OCI-LY3 (cell line): ENCODE data around the gene BBX.

Experiments used
- H2AFZ ChIP-seq: fragments of 200-600, 300-600 bp; shearing (Covaris generic); 2 replicates; pipeline ENCODE4 v1.6.0; 2014; ENCODE audit warnings: antibody characterized with exemption, low read depth, low read length
- H3K27ac ChIP-seq: fragments of 200-600, 300-600 bp; sonication (generic); 2 replicates; pipeline ENCODE4 v1.5.1; 2014; ENCODE audit warnings: mild to moderate bottlenecking, low read length, moderate library complexity, mixed read lengths
- H3K27me3 ChIP-seq: fragments of 200-600, 300-600 bp; sonication (generic); 2 replicates; pipeline ENCODE4 v1.6.1; 2014; ENCODE audit warnings: low read depth, low read length, mixed read lengths
- H3K36me3 ChIP-seq: fragments of 200-600, 300-600 bp; sonication (generic); replicated peaks from 2 replicates; pipeline ENCODE3; 2014; ENCODE audit warnings: low read depth, low read length, mixed read lengths
- H3K4me1 ChIP-seq: fragments of 300-600, 200-600 bp; sonication (generic); 2 replicates; pipeline ENCODE4 v1.6.1; 2014; ENCODE audit warnings: low read length, mixed read lengths
- H3K4me2 ChIP-seq: fragments of 200-600, 300-600 bp; sonication (generic); 2 replicates; pipeline ENCODE4 v1.6.1; 2014; ENCODE audit warnings: low read length, mixed read lengths
- H3K4me3 ChIP-seq: fragments of 300-600, 200-600 bp; sonication (generic); 2 replicates; pipeline ENCODE4 v1.5.1; 2014; ENCODE audit warnings: antibody characterized with exemption, mild to moderate bottlenecking, low read length, moderate library complexity
- H3K79me2 ChIP-seq: fragments of 300-600, 200-600 bp; shearing (Covaris generic); 2 replicates; pipeline ENCODE4 v1.6.1; 2014; ENCODE audit warnings: mild to moderate bottlenecking, low read length, mixed read lengths
- H3K9ac ChIP-seq: fragments of 300-600, 200-600 bp; shearing (Covaris generic); 2 replicates; pipeline ENCODE4 v1.6.0; 2014; ENCODE audit warnings: mild to moderate bottlenecking, low read length, moderate library complexity
- H3K9me3 ChIP-seq: fragments of 200-600, 300-600 bp; shearing (Covaris generic); 2 replicates; pipeline ENCODE4 v1.6.1; 2014; ENCODE audit warnings: low read length, mixed read lengths; ENCODE audit not compliant: insufficient read depth
- H4K20me1 ChIP-seq: fragments of 200-600, 300-600 bp; sonication (generic); 2 replicates; pipeline ENCODE4 v1.6.1; 2016; ENCODE audit warnings: low read length, mixed read lengths; ENCODE audit not compliant: insufficient read depth
- CTCF ChIP-seq: fragments of 200-600, 300-600 bp; sonication (generic); IDR thresholded peaks from 2 replicates; pipeline ENCODE4 v1.5.1; 2014; ENCODE audit warnings: antibody characterized with exemption, low read length, low read depth
- EZH2phosphoT487 ChIP-seq: fragments of 200-600 bp; shearing (Covaris generic); IDR thresholded peaks from 2 replicates; pipeline ENCODE4 v1.6.1; 2018; ENCODE audit warnings: antibody characterized with exemption, mixed run types, low read depth

BBX gene

GRCh38 chr3:107508331-107508730 lies 14.4 kb upstream of the BBX start:
- TF ChIP-seq EZH2phosphoT487 (no peak), CTCF (no peak)
- H3K4me3 ChIP-seq = no peak overlapping the region

GRCh38 chr3:107512108-107512507 lies 10.7 kb upstream of the BBX start:
- Histone ChIP-seq H3K27ac (no peak overlapping the region), H4K20me1 (no peaks in the 10 kb centered on the region), H3K27me3 (peaks cover 14% of the 10 kb centered on the region), H3K4me1 (no peaks in the 10 kb centered on the region), H3K4me3 (no peak overlapping the region), H2AFZ (no peak overlapping the region), H3K36me3 (no peaks in the 10 kb centered on the region), H3K9me3 (no peaks in the 10 kb centered on the region), H3K4me2 (no peak overlapping the region), H3K79me2 (no peaks in the 10 kb centered on the region), H3K9ac (no peak overlapping the region)
- TF ChIP-seq EZH2phosphoT487 (no peak), CTCF (no peak)

More at GRCh38 chr3:107508331-107508730, 14.4 kb upstream of the BBX start:
- Histone ChIP-seq H3K27me3 (peaks cover 8% of the 10 kb centered on the region; the same call in 1 of the 2 replicates), H3K36me3 (no peaks in the 10 kb centered on the region), H3K9ac (no peak overlapping the region), H3K9me3 (no peaks in the 10 kb centered on the region), H2AFZ (no peak overlapping the region), H3K27ac (no peak overlapping the region), H3K4me1 (no peaks in the 10 kb centered on the region), H3K79me2 (no peaks in the 10 kb centered on the region), H4K20me1 (no peaks in the 10 kb centered on the region), H3K4me2 (no peak overlapping the region)

- Histone ChIP-seq H4K20me1 (no peaks in the 10 kb centered on the region), H3K4me1 (no peaks in the 10 kb centered on the region), H3K9ac (no peak overlapping the region), H2AFZ (no peak overlapping the region), H3K36me3 (no peaks in the 10 kb centered on the region), H3K79me2 (no peaks in the 10 kb centered on the region), H3K9me3 (no peaks in the 10 kb centered on the region), H3K4me2 (no peak overlapping the region), H3K4me3 (no peak overlapping the region), H3K27me3 (peaks cover 17% of the 10 kb centered on the region), H3K27ac (no peak overlapping the region)
- TF ChIP-seq EZH2phosphoT487 (no peak), CTCF (no peak)
Measured at GRCh38 chr3:107514453-107514852, 8.3 kb upstream of the BBX start.

- no peak overlapping the region for H3K9ac ChIP-seq
- no peaks in the 10 kb centered on the region for H4K20me1 ChIP-seq
- no peak overlapping the region for H3K4me3 ChIP-seq
- no peak for TF ChIP-seq EZH2phosphoT487
- TF ChIP-seq CTCF = no peak
- peaks cover 12% of the 10 kb centered on the region for H3K27me3 ChIP-seq
- no peaks in the 10 kb centered on the region for H3K9me3 ChIP-seq
- no peak overlapping the region for H3K4me2 ChIP-seq
- H3K4me1 ChIP-seq = peaks cover 6% of the 10 kb centered on the region
- H3K79me2 ChIP-seq = no peaks in the 10 kb centered on the region
- H2AFZ ChIP-seq = no peak overlapping the region
- no peak overlapping the region for H3K27ac ChIP-seq
- H3K36me3 ChIP-seq = no peaks in the 10 kb centered on the region
Measured at GRCh38 chr3:107516475-107516874, 6.3 kb upstream of the BBX start.
